ENCODE data around the gene YTHDF1. TPM values are rescaled to one million over a fixed set of nuclear protein-coding genes. Genes with fewer than 3 reads are reported as not detected.

Gene YTHDF1
- total RNA-seq, 1 donor from 2014 or later = 27.7 TPM

GRCh38 chr20:63185215-63185796 lies 30.6 kb downstream of the YTHDF1 start:
- no peaks in the 10 kb centered on the region for H3K36me3 ChIP-seq
- no peak for DNase-seq (ENCODE audit: extremely low spot score in 2 of 2)
- no peak overlapping the region for H3K27ac ChIP-seq
- H3K9me3 ChIP-seq = no peaks in the 10 kb centered on the region
- H3K4me1 ChIP-seq = no peaks in the 10 kb centered on the region
- intact Hi-C loops (cut with DNase I) = no loop called here
- TF ChIP-seq, protein P1, sequence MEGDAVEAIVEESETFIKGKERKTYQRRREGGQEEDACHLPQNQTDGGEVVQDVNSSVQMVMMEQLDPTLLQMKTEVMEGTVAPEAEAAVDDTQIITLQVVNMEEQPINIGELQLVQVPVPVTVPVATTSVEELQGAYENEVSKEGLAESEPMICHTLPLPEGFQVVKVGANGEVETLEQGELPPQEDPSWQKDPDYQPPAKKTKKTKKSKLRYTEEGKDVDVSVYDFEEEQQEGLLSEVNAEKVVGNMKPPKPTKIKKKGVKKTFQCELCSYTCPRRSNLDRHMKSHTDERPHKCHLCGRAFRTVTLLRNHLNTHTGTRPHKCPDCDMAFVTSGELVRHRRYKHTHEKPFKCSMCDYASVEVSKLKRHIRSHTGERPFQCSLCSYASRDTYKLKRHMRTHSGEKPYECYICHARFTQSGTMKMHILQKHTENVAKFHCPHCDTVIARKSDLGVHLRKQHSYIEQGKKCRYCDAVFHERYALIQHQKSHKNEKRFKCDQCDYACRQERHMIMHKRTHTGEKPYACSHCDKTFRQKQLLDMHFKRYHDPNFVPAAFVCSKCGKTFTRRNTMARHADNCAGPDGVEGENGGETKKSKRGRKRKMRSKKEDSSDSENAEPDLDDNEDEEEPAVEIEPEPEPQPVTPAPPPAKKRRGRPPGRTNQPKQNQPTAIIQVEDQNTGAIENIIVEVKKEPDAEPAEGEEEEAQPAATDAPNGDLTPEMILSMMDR (IDR thresholded peaks at IDR 0.05) = no peak
- TF ChIP-seq POLR2A (IDR thresholded peaks at IDR 0.05) (no peak), POLR2AphosphoS5 (IDR thresholded peaks at IDR 0.05; ENCODE audit: insufficient read depth in 1 of 2, low read depth in 1 of 2) (no peak)
- no peaks in the 10 kb centered on the region for H3K27me3 ChIP-seq
- H3K4me3 ChIP-seq = no peak overlapping the region

- H3K4me3 ChIP-seq = no peak overlapping the region
- H3K27me3 ChIP-seq = peaks cover 4% of the 10 kb centered on the region
- H3K27ac ChIP-seq = no peak overlapping the region
- H3K36me3 ChIP-seq = no peaks in the 10 kb centered on the region
- intact Hi-C loops (cut with DNase I) = no loop called here
- TF ChIP-seq, protein P1 (IDR thresholded peaks at IDR 0.05) = peak in 2 of 3 experiments; percentile 23 to 30
- TF ChIP-seq POLR2A (IDR thresholded peaks at IDR 0.05) = no peak
- no peak for DNase-seq (ENCODE audit: extremely low spot score in 2 of 2)
- peaks cover 9% of the 10 kb centered on the region for H3K4me1 ChIP-seq
- no peaks in the 10 kb centered on the region for H3K9me3 ChIP-seq
Measured at GRCh38 chr20:63183422-63184146, 32.3 kb downstream of the YTHDF1 start.

DNA sequence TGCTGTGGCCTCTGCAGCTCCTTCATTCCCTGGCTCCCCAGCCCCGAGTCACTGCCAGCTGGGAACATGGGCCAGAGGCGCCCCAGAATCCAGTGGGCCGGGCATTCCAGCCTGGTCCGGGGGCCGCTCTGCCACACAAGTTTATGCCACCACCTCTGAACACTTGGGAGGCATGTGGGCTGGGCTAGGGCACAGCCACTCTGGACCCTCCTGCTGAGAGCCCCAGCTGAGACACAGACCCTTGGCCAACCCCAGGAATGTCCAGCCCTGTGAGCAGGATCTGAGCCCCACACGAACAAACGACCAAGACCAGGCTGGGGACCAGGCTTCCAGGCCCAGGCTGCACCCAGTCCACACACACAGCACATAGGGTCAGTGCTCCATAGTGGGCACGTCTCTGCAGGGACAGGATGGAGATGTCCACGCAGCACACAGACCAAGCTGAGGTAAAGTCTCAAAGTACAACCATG lies 33.0 kb downstream of the YTHDF1 start:
- intact Hi-C loops (cut with DNase I) = no loop called here
- Histone ChIP-seq H3K9me3 (no peaks in the 10 kb centered on the region), H3K4me3 (no peak overlapping the region), H3K4me1 (peaks cover 15% of the 10 kb centered on the region), H3K27me3 (peaks cover 7% of the 10 kb centered on the region), H3K36me3 (no peaks in the 10 kb centered on the region), H3K27ac (no peak overlapping the region)
- no peak for DNase-seq (ENCODE audit: extremely low spot score in 2 of 2)
- TF ChIP-seq POLR2A (IDR thresholded peaks at IDR 0.05) = no peak
- TF ChIP-seq POLR2AphosphoS5 (IDR thresholded peaks at IDR 0.05; ENCODE audit: insufficient read depth in 1 of 2, low read depth in 1 of 2) = no peak
- TF ChIP-seq, protein P1 (IDR thresholded peaks at IDR 0.05) = no peak

- H3K4me1 ChIP-seq = peaks cover 20% of the 10 kb centered on the region
- DNase-seq (ENCODE audit: extremely low spot score in 2 of 2) = no peak
- intact Hi-C loops (cut with DNase I) = no loop called here
- TF ChIP-seq, protein P1 (IDR thresholded peaks at IDR 0.05) = no peak
- TF ChIP-seq POLR2A (IDR thresholded peaks at IDR 0.05) = no peak
- no peak for TF ChIP-seq POLR2AphosphoS5 (IDR thresholded peaks at IDR 0.05; ENCODE audit: insufficient read depth in 1 of 2, low read depth in 1 of 2)
- no peak overlapping the region for H3K27ac ChIP-seq
- peaks cover 12% of the 10 kb centered on the region for H3K27me3 ChIP-seq
- no peaks in the 10 kb centered on the region for H3K36me3 ChIP-seq
- no peak overlapping the region for H3K4me3 ChIP-seq
- H3K9me3 ChIP-seq = no peaks in the 10 kb centered on the region
Measured at GRCh38 chr20:63182425-63182824, 33.5 kb downstream of the YTHDF1 start.

GRCh38 chr20:63181226-63181625 lies 34.7 kb downstream of the YTHDF1 start:
- Histone ChIP-seq H3K36me3 (no peaks in the 10 kb centered on the region), H3K27ac (no peak overlapping the region), H3K4me3 (no peak overlapping the region), H3K27me3 (peaks cover 24% of the 10 kb centered on the region), H3K9me3 (no peaks in the 10 kb centered on the region), H3K4me1 (peaks cover 26% of the 10 kb centered on the region)
- TF ChIP-seq POLR2AphosphoS5 (IDR thresholded peaks at IDR 0.05; ENCODE audit: insufficient read depth in 1 of 2, low read depth in 1 of 2) = no peak
- TF ChIP-seq POLR2A (IDR thresholded peaks at IDR 0.05) = no peak
- TF ChIP-seq, protein P1 (IDR thresholded peaks at IDR 0.05) = no peak
- no peak for DNase-seq (ENCODE audit: extremely low spot score in 2 of 2)
- intact Hi-C loops (cut with DNase I) = no loop called here

Data from vagina (tissue), 2 donors.